Large intestine (tissue), 3 donors: ENCODE measurements around the gene SETD4. TPM values are rescaled to one million over a fixed set of nuclear protein-coding genes. Genes with fewer than 3 reads are reported as not detected.

Source experiments
- DNase-seq, 2 donors: peaks; one replicate each; pipeline versions ENCODE4 v3.0.0 to v3.0.0-alpha.2; 2013
- H3K27ac ChIP-seq: one replicate; pipeline ENCODE4 v1.5.1; 2013; ENCODE audit warnings: low read length
- H3K27me3 ChIP-seq: 2 replicates; pipeline ENCODE4 v1.6.1; 2013; ENCODE audit warnings: low read length; ENCODE audit not compliant: control insufficient read depth, insufficient read depth
- H3K36me3 ChIP-seq: 2 replicates; pipeline ENCODE4 v1.6.1; 2013; ENCODE audit warnings: low read length; ENCODE audit not compliant: control insufficient read depth, insufficient read depth
- H3K4me1 ChIP-seq: one replicate; pipeline ENCODE4 v1.6.1; 2013; ENCODE audit warnings: low read length; ENCODE audit not compliant: control insufficient read depth, insufficient read depth
- H3K4me3 ChIP-seq: one replicate; pipeline ENCODE4 v1.5.1; 2013; ENCODE audit warnings: low read length
- H3K9me3 ChIP-seq: one replicate; pipeline ENCODE4 v1.6.1; 2013; ENCODE audit warnings: mild to moderate bottlenecking, low read depth, low read length, moderate library complexity; ENCODE audit not compliant: control insufficient read depth
- WGBS: methylation state at CpG from one replicate; pipeline ENCODE4 v1.1.5; 2013; ENCODE audit warnings: low lambda C conversion rate; ENCODE audit not compliant: insufficient coverage; 5-methylcytosine and 5-hydroxymethylcytosine counted together
- polyA plus RNA-seq: library from polyadenylated mRNA; unstranded; fragments of 120-200 nt; gene quantifications from one replicate; pipeline ENCODE4 v1.2.1, GENCODE V29; 2013

The SETD4 gene
- polyA plus RNA-seq, 1 donor: 23.1 TPM

- H3K4me1 ChIP-seq: peaks cover 11% of the 10 kb centered on the region
- DNase-seq: peak in 1 of 2 donors; percentile 10
- peaks cover 6% of the 10 kb centered on the region for H3K36me3 ChIP-seq
- no peak overlapping the region for H3K27ac ChIP-seq
- WGBS: no CpG with 5 or more reads among the region's 16 CpGs
- no peaks in the 10 kb centered on the region for H3K9me3 ChIP-seq
- H3K27me3 ChIP-seq: no peaks in the 10 kb centered on the region
- no peak overlapping the region for H3K4me3 ChIP-seq
These were observed 29.6 kb downstream of the SETD4 start for GRCh38 chr21:36030581-36031189.

- Histone ChIP-seq H3K4me3 (no peak overlapping the region), H3K36me3 (peaks cover 2% of the 10 kb centered on the region), H3K9me3 (no peaks in the 10 kb centered on the region), H3K4me1 (peaks cover 6% of the 10 kb centered on the region), H3K27ac (no peak overlapping the region), H3K27me3 (no peaks in the 10 kb centered on the region)
- DNase-seq: no peak
- WGBS: no CpG with 5 or more reads among the region's 8 CpGs
These were observed 31.0 kb downstream of the SETD4 start for GRCh38 chr21:36029309-36029708.

DNA sequence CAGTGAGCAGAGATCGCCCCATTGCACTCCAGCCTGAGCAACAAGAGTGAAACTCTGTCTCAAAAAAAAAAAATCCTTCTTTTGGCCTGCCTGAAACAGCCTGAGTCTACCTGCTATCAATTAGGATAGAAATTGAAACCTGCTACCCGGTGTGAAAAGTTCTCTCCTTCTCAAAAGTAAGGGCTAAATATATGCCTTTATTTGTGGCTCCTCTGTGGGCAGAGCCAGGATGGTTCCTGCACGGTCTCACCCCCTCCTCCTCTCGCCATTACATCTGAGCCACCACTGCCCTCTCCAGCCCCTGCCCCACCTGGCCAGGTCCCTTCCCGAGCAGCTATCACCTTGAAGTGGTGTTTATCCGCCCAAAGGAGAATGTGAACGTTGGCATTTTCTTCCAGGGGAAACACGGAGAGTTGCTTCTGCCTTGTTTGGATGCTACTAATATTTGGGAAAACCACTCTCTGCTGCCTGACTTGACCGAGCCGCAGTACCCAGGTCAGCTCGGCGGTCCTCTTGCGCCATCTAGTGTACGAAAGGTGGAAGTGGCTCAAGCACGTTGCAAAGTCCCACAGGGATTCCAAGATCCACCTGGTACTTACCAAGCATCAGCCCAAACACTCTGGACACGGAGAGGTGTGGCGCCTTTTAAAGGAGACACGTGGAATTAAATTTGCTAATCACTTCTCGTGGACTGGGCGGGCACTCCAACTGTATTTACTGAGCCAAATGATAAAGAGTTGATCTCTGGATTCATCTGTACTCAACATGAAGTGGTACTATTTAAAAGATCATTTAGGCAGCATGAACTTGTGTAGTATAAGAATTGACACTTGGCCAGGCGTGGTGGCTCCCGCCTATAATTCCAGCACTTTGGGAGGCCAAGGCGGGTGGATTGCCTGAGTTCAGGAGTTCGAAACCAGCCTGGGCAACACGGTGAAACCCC lies 31.9 kb downstream of the SETD4 start:
- Histone ChIP-seq H3K27ac (no peak overlapping the region), H3K36me3 (no peaks in the 10 kb centered on the region), H3K4me3 (no peak overlapping the region), H3K4me1 (peaks cover 6% of the 10 kb centered on the region), H3K27me3 (no peaks in the 10 kb centered on the region), H3K9me3 (no peaks in the 10 kb centered on the region)
- peak; percentile 61 to 71 for DNase-seq
- no CpG with 5 or more reads among the region's 25 CpGs for WGBS

GRCh38 chr21:36027347-36027746 lies 33.0 kb downstream of the SETD4 start:
- Histone ChIP-seq H3K27me3 (no peaks in the 10 kb centered on the region), H3K36me3 (no peaks in the 10 kb centered on the region), H3K4me3 (no peak overlapping the region), H3K4me1 (peaks cover 6% of the 10 kb centered on the region), H3K9me3 (no peaks in the 10 kb centered on the region), H3K27ac (no peak overlapping the region)
- no CpG with 5 or more reads among the region's 5 CpGs for WGBS
- DNase-seq: no peak

GRCh38 chr21:36024782-36025181 lies 35.5 kb downstream of the SETD4 start:
- Histone ChIP-seq H3K27me3 (no peaks in the 10 kb centered on the region), H3K27ac (no peak overlapping the region), H3K36me3 (no peaks in the 10 kb centered on the region), H3K4me1 (no peaks in the 10 kb centered on the region), H3K4me3 (no peak overlapping the region), H3K9me3 (no peaks in the 10 kb centered on the region)
- no CpG with 5 or more reads among the region's 8 CpGs for WGBS
- no peak for DNase-seq

- H3K4me3 ChIP-seq: no peak overlapping the region
- H3K4me1 ChIP-seq: no peaks in the 10 kb centered on the region
- no peak overlapping the region for H3K27ac ChIP-seq
- DNase-seq: no peak
- H3K9me3 ChIP-seq: no peaks in the 10 kb centered on the region
- no peaks in the 10 kb centered on the region for H3K27me3 ChIP-seq
- WGBS: 86% methylated on average over 1 of the region's 3 CpGs
- no peaks in the 10 kb centered on the region for H3K36me3 ChIP-seq
These were observed 37.2 kb downstream of the SETD4 start for GRCh38 chr21:36023092-36023480.

- no CpG with 5 or more reads among the region's 6 CpGs for WGBS
- no peaks in the 10 kb centered on the region for H3K9me3 ChIP-seq
- DNase-seq: no peak
- no peaks in the 10 kb centered on the region for H3K4me1 ChIP-seq
- H3K4me3 ChIP-seq: no peak overlapping the region
- H3K27me3 ChIP-seq: no peaks in the 10 kb centered on the region
- H3K36me3 ChIP-seq: no peaks in the 10 kb centered on the region
- H3K27ac ChIP-seq: no peak overlapping the region
These were observed 37.8 kb downstream of the SETD4 start for GRCh38 chr21:36022427-36023091.

DNA sequence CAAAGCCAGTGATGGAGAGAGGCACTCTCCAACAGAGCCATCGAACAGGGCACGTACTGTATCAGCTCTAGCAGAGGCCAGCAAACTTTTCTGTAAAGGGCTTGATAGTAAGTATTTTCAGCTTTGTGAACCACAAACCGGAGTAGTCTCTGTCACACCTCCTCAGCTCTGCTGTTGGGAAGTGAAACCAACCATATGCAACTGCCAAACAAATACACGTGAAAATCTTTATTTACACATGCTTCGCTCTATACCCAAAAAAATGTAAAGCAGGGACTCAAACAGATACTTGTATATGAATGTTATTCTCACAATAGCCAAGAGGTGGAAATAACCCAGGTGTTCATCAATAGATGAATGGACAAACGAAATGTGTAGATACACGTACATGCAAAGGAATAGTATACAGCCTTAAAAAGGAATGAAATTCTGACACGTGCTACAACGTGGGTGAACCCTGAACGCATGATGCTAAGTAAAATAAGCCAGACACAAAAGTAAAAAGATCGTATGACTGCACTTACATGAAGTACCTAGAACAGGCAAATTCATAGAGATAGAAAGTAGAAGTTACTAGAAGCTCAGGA lies 39.0 kb downstream of the SETD4 start:
- H3K27me3 ChIP-seq: no peaks in the 10 kb centered on the region
- DNase-seq: no peak
- 100% methylated on average over 1 of the region's 11 CpGs for WGBS

GRCh38 chr21:36015045-36015444 lies 45.3 kb downstream of the SETD4 start:
- no peaks in the 10 kb centered on the region for H3K9me3 ChIP-seq
- no CpG with 5 or more reads among the region's 5 CpGs for WGBS

More for the DNA sequence above, 39.0 kb downstream of the SETD4 start:
- Histone ChIP-seq H3K27ac (no peak overlapping the region), H3K4me3 (no peak overlapping the region), H3K36me3 (no peaks in the 10 kb centered on the region), H3K4me1 (no peaks in the 10 kb centered on the region), H3K9me3 (no peaks in the 10 kb centered on the region)

GRCh38 chr21:36010801-36011200 lies 49.5 kb downstream of the SETD4 start:
- DNase-seq: no peak
- no peak overlapping the region for H3K27ac ChIP-seq
- 67% methylated on average over 1 of the region's 2 CpGs for WGBS
- H3K9me3 ChIP-seq: no peaks in the 10 kb centered on the region
- H3K4me3 ChIP-seq: no peak overlapping the region
- no peaks in the 10 kb centered on the region for H3K4me1 ChIP-seq
- H3K36me3 ChIP-seq: no peaks in the 10 kb centered on the region
- no peaks in the 10 kb centered on the region for H3K27me3 ChIP-seq

More at GRCh38 chr21:36015045-36015444, 45.3 kb downstream of the SETD4 start:
- Histone ChIP-seq H3K4me3 (no peak overlapping the region), H3K27ac (no peak overlapping the region), H3K27me3 (no peaks in the 10 kb centered on the region), H3K4me1 (no peaks in the 10 kb centered on the region), H3K36me3 (no peaks in the 10 kb centered on the region)
- no peak for DNase-seq
